NCI-H1694 (cell line): Measurements from ENCODE around the gene TBC1D4.
A peak's percentile ranks its signal among the peaks of the same experiment; 100 is the strongest.

Experiments
- DNase-seq: peaks from one replicate; lab custom pipeline; 2025; lab: John Stamatoyannopoulos, UW

The TBC1D4 gene, protein sequence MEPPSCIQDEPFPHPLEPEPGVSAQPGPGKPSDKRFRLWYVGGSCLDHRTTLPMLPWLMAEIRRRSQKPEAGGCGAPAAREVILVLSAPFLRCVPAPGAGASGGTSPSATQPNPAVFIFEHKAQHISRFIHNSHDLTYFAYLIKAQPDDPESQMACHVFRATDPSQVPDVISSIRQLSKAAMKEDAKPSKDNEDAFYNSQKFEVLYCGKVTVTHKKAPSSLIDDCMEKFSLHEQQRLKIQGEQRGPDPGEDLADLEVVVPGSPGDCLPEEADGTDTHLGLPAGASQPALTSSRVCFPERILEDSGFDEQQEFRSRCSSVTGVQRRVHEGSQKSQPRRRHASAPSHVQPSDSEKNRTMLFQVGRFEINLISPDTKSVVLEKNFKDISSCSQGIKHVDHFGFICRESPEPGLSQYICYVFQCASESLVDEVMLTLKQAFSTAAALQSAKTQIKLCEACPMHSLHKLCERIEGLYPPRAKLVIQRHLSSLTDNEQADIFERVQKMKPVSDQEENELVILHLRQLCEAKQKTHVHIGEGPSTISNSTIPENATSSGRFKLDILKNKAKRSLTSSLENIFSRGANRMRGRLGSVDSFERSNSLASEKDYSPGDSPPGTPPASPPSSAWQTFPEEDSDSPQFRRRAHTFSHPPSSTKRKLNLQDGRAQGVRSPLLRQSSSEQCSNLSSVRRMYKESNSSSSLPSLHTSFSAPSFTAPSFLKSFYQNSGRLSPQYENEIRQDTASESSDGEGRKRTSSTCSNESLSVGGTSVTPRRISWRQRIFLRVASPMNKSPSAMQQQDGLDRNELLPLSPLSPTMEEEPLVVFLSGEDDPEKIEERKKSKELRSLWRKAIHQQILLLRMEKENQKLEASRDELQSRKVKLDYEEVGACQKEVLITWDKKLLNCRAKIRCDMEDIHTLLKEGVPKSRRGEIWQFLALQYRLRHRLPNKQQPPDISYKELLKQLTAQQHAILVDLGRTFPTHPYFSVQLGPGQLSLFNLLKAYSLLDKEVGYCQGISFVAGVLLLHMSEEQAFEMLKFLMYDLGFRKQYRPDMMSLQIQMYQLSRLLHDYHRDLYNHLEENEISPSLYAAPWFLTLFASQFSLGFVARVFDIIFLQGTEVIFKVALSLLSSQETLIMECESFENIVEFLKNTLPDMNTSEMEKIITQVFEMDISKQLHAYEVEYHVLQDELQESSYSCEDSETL (N-terminal part only)

DNA sequence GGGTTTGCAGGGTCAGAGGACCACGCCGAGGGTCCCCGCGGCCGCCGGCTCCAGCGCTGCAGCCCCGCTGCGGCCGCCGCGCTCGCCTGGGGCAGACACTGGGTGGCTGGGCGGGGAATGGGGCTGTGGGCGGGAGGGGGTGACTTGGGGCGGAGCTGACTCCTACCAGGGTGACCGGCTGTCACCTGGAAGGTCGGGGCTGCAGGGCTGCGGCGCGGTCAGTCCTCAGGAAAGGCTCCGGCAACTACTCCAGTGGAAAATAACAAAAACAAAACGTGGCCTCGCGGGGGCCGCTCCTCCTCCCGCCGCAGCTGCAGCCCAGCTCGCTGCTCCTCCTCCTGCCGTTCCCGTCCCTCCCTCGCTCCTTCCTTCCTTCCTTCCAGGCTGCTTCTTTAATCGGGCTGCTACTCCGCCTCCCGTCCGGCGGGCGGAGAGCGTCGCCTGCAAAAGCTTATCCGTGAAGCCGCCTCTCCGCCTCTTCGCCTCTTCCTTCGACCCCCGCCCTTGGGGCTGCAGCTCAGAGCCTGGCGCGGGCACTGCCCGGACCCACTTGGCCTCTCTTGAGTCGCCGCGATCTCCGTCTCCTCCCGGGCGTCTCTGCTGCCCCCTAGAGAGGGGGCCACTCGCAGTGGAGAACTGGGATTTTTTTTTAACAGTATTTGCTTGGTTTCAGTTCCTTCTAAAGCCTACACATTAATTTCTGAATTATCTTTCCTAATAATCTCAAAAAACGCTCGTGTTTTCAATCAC, at the start of gene TBC1D4:
TBC1D4 (minus strand) TSS at position 100 of the 750 bp plus-strand sequence. CDS start 402 bp downstream, outside the sequence.
- peak; percentile 66 for DNase-seq

DNA sequence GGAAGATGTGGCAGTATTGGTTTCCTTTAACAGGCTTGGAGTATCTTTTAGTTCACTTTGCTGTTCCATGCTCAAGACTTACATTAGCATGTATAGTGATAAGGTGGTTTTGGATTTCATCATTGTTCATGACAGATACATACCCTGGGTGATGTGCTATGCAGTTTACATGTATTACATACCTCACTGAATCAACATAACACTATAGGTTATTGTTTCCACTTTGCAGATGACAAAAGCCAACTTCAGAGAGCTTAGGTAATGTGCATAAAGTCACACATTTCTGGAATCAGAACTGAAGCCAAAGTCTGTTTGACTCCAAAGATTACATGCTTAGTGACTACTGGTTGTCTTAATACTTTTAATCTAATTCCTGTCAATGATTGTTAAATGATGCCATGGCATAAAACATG, 48.6 kb upstream of the TBC1D4 start:
- no peak for DNase-seq

DNA sequence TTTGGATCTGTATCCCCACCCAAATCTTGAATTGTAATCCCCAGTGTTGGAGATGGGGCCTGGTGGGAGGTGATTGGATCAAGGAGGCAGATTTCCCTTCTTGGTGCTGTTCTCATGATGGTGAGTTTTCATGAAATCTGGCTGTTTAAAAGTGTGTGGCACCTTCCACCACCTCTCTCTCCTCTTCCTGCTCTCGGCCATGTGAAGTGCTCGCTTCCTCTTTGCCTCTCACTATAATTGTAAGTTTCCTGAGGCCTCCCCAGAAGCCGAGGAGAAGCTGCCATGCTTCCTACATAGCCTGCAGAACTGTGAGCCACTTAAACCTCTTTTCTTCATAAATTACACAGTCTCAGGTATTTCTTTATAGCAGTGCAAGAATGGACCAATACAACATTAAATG, 40.0 kb upstream of the TBC1D4 start:
- no peak for DNase-seq

DNA sequence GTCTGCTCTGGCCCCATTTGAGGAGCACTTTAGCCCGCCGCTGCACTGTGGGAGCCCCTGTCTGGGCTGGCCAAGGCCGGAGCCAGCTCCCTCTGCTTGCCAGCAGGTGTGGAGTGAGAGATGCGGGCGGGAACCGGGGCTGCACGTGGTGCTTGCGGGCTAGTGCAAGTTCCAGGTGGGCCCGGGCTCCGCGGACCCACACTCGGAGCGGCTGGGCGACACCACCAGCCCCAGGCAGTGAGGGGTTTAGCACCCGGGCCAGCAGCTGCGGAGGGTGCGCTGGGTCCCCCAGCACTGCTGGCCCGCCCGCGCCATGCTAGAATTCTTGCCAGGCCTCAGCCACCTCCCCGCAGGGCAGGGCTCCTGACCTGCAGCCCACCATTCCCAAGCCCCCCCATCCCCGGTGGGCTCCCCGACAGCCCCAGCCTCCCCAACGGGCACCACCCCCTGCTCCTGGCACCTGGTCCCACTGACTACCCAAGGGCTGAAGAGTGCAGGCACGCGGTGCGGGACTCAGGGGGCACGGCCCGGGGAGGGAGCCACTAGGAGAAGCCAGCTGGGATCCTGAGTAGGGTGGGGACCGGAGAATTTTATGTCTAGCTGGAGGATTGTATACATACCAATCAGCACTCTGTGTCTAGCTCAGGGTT, 36.6 kb upstream of the TBC1D4 start:
- no peak for DNase-seq

DNA sequence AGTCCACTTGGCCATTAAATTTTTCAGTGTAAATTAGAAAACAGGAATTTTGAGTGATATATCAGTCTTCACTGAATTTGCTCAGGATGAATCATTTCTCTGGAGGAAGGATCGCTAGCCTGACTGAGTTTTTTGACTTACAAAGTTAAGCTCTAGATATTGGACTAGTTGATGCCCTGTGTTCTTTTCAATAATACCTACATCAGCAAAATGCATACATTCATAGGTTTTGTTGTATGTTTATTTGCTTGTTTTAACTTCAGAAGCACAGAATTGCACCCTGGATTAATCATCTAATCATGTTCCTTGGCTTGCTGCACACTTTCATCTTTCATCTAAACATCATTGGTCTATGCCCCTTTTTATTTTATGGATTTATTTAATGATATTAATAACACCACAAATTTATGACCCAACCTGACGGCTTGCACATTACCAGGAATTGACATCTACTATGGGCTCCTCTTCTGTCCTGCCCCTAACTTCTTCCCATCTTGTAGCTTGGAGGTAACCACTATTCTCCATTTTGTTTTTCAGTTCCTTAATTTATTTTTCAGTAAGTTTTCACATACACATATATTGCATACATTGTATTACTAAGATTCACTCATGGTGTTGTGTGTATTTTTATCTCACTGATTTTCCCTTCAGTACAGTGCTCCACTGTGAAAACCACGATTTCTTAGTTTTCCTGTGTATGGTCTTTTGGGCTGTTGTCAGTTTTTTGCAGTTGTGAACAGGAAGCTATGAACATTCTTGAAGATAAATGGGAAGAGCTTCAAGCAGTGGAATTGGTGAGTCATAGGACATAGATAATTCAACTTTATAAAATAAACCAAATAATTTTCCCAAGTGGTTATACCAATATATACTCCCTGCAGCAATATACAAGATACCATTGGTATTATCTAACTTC, 32.4 kb upstream of the TBC1D4 start:
- no peak for DNase-seq

DNA sequence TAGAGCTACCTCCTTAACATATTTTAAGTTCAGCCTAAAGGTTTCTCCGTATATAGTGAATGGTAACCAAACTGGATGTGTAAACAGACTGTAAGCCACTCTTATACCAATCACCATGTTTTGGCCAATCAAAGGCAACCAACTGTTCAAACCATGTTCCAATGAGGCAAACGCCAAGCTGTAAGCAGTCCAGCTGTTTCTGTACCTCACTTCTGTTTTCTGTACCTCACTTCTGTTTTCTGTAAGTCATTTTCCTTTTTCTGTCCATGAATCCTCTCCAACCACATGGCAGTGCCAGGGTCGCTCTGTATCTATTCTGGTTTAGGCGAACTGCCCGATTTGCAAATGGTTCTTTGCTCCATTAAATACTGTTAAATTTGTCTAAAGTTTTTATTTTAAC, 31.3 kb upstream of the TBC1D4 start:
- no peak for DNase-seq

DNA sequence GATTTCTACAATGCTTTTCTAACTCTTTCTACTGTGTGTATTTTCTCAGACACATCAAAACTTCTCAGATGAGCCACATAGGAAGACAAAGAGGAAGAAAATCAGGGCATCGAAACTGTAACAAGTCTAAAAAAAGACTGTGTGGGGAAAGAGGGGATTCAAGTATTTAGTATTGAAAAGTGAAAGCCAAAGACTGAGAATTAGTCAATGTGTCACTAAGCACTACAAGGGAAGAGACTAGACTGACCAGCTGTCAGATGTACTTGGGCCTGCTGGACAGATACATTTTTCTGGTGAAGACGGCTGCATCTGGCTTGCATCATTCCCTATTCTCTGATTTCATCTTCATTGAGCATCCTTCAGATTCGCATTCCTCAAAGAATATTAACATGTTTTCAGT, 30.3 kb upstream of the TBC1D4 start:
- DNase-seq, result no peak

DNA sequence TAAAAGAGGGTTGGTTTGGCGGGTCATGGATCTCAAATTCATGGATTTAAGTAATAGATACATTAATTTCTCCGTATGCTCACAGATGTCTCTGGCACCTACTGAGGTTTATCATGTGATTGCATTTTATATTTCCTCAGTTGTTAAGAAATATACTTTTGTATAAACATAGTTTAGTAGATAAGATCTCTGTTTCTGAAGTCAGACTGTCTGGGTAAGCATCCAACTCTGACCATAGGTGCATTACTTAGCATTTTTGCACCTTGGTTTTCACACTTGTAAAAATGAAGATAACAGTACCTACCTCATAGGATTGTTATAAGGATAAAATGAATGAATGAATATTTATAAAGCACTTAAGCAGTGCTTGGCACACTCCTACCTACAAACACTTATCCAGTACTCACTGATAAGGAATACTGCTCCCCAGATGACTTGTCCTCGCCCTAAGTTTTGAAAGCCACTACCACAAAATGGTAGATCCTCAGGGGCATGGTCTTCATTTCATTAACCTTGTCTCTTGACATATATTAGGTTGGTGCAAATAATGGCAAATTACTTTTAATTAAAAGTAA, 29.2 kb upstream of the TBC1D4 start:
- DNase-seq, result no peak

DNA sequence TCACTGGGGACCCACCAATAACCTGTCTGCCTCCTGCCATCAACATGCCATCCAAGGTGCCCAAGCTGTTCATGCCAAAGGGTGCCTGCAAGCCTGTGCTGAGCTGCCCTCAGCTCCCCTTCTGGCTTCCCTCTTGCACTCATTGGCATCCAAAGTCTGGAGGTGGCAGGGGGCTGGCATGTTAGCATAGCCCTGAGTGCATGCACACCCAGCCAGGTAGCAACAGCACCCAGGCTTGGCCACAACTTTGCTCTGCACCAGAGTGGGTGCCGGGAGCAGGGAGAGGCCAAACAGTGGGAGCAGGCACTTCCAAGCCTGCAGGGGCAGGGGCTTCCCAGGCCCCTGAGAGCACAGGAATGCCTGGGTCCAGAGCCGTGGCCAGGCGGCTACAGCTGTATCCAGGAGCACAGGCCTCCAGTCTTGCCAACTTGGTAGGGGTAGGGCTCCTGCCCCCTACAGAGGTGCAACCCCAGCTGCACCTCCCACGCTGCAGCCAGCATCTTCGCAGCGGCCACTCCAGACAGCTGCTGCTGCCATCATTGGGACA, 26.1 kb upstream of the TBC1D4 start:
- no peak for DNase-seq

DNA sequence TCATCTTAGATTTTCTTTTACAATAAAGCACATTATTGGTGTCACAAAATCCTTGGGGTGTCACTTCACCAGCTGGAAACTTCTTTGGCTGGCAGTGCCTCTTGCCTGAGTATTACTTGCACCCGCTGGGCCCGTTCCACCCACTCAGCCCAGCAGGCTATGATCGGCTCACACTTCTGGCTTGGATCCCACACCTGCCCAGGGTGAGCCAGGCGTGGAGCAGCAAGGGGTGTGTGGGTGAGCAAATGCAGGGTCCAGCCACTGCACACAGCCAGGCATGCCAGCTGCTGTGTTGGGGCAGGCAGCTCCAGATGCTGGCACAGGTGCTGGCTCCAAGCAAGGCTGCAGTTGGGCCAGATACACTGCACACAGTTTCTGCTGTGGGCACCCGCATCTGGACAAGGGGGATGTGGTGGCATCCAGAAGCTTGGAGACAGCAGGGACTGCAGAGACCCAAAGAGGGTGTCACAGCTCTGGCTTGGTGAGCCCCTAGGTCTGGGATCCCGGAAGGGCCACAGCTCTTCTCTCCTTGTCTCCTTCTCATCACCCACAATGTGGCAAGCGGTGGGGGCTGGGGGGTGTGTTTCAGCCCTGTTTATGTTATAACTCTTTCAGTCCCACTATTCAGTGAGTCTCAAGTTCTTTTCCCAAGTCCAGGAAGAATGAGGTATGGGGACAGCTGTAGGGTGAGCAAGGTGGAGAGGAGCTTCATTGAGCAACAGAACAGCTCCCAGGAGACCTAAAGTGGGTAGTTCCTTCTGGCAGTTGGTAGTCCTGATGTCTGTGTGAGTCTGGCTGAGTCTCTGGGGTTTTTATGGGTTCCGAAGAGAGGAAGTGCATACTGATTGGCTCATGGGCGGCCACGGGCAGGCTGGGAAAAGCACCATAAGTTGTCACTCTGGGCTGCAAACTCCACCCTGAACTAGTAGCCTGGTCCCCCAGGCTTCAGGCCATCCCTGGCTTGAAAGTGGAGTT, 25.3 kb upstream of the TBC1D4 start:
- DNase-seq, result no peak

DNA sequence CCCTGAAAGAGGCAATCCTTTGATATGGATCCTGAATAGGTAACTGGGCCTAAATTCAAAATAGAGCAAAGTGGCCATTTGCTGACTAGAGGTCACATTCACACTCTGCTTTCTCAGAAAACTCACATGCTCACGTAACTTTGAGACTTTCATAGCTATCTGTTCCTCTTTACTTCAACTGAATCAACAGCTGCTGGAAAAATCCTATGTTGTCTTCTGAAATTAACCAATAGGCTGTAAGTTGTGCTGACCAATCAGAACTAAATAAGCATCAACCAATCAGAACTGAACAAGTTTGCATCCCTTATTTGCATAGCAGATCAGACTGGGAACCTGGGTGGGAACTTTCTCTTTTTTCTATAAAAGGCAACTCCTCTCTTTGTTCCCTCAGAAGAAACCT, 24.0 kb upstream of the TBC1D4 start:
- no peak for DNase-seq

DNA sequence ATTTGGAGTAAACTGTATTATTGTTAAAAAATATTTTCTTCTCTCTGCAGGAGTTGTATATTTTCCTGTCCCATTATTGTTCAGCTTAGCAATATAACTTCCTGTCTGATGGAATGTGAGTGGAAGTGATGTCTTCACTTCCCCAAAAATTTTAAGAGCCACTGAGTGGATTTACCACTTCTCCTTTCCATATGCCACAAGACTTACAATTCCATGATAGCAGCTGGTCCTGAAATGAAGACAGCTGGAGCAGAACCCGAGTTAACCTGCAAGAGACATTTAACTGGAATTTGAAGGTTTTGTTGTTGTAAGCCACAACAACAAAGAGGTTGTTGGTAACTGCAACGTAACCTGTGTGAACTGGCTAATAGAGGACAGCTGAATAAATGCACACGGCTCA, 23.4 kb upstream of the TBC1D4 start:
- no peak for DNase-seq

DNA sequence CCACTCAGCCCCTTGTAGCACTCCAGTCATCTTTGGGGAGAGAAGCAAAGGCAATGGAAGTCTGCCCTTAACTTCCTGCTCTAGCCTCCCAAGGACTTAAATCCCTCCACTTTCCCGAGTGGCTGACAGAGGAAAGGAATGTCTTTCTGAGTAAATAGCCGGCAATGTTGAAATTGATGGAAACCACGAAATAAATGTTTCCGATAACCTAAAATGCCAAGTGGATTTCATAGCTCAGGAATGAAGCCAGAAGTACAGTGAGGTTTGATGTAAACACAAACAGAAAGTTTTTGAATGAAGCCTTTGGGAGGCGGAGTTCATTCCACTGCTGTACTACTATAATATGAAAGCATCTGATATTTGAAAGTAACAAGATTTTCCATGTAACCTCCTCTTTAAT, 14.0 kb upstream of the TBC1D4 start:
- DNase-seq, result no peak

DNA sequence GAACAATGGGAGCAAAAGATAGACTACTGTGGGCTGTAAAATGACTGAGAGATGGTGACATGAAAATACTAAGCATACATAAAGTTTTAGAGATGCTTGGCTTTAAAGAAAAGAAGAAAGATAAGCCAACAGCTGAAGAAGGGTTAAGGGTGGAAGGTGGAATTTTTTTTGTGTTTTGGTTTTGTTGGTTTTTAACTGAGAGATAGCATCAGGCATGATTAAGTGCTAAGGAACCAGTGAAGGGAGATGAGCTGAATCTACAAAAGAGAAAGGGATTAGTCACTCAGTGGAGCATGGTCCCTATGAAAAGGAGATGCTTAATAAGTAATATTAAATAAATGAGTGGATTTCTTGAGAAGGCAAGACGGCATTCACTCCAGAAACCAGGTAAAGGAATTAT, 12.5 kb upstream of the TBC1D4 start:
- DNase-seq, result no peak

DNA sequence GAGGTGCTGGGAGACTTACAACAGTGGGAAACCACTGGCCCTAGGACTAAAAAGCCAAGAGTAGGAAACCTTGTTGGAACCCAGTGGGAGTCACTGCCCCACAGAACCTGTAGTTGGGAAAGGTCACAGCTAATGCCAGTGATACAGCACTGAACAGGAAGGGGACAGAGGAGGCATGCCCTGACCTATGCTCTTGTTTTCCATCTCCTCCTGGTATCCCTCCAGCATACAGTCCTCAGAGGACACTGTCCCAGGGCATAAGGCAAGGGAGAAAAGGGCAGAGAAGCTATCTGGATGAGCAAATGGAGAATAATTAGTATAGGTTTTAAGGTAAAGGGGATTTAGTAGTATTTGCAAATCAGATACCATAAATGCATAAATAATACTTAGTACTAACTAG, 11.2 kb upstream of the TBC1D4 start:
- DNase-seq, result no peak

DNA sequence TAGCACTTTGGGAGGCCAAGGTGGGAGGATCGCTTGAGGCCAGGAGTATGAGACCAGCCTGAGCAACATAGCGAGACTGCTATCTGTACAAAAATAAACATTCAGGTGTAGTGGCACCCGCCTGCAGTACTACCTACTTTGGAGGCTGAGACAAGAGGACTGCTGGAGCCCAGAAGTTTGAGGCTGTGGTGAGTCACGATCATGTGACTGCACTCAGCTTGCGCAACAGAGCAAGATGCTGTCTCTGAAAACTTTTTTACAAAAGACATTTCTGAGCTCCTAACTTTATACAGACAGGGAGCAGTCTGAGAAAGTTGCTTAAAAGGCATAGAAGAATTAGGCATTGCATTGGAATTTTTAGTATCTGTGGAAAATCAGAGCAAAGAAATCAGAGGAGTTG, 10.4 kb upstream of the TBC1D4 start:
- DNase-seq, result no peak

DNA sequence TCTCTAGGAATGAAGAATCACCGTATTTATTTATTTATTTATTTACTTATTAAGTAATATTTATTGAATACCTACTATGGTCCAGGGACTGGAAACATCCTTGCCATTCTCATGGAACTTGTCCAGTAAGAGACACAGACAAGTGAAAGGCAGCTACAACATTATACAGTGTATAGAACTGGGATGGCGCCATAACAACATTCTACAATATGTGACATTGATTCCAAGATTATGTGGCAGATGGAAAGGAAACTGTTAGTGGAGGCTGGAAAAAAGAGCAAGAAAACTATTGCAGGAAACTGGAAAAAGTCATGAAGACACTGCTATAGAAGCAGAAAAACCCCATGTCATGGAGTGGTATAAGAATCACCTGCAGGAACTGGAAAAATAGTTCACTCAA, 9.4 kb upstream of the TBC1D4 start:
- DNase-seq, result no peak
